GM20431 (cell line): ENCODE results near the gene PUM2.

ENCODE experiments used
- in situ Hi-C: fragments of 300-500 bp; cut with MseI, MboI; formaldehyde crosslinking; loops from one replicate; pipeline ENCODE4 v1.15.0; 2020; ENCODE audit warnings: low sequenced_read_pairs; ENCODE audit not compliant: unreplicated experiment

Gene PUM2

GRCh38 chr2:20220806-20221554 lies 129.7 kb downstream of the PUM2 start:
- in situ Hi-C loops = no loop called here

- in situ Hi-C loops = no loop called here
Measured at GRCh38 chr2:20219763-20220380, 130.8 kb downstream of the PUM2 start.

GRCh38 chr2:20218331-20219320 lies 132.0 kb downstream of the PUM2 start:
- in situ Hi-C loops = no loop called here

- in situ Hi-C loops = no loop called here
Measured at GRCh38 chr2:20217041-20217970, 133.3 kb downstream of the PUM2 start.

GRCh38 chr2:20216130-20217025 lies 134.3 kb downstream of the PUM2 start:
- in situ Hi-C loops = no loop called here

- in situ Hi-C loops = no loop called here
Measured at GRCh38 chr2:20215183-20216040, 135.2 kb downstream of the PUM2 start.

DNA sequence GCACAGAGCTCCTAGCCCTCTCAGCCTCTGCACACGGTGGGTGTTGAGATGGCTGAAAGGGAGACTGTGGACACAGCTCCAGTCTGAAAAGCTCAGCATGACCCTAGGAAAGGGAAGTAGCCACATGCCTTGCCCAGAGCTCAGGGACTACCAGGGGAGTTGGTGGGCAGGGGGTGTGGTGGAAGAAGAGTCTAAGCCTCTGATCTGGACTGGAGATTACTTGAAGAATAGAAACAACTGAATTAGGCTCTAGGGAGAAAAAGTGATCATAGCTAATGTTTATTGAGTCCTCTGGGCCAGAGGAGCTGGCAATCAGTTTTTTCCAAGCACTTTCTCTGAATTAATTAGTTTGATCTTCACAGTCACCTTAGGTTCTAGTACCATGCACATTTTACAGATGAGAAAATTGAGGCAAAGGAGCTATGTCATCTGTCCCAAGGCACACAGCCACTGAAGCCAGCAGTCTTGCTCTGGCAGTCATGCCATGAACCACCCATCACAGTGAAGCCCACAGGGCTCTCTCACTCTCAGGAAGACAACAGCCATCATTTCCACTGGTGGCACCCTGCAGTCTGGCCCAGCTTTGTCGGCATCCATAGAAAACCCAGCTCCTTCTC lies 136.0 kb downstream of the PUM2 start:
- in situ Hi-C loops = no loop called here

GRCh38 chr2:20213651-20214565 lies 136.7 kb downstream of the PUM2 start:
- in situ Hi-C loops = no loop called here

DNA sequence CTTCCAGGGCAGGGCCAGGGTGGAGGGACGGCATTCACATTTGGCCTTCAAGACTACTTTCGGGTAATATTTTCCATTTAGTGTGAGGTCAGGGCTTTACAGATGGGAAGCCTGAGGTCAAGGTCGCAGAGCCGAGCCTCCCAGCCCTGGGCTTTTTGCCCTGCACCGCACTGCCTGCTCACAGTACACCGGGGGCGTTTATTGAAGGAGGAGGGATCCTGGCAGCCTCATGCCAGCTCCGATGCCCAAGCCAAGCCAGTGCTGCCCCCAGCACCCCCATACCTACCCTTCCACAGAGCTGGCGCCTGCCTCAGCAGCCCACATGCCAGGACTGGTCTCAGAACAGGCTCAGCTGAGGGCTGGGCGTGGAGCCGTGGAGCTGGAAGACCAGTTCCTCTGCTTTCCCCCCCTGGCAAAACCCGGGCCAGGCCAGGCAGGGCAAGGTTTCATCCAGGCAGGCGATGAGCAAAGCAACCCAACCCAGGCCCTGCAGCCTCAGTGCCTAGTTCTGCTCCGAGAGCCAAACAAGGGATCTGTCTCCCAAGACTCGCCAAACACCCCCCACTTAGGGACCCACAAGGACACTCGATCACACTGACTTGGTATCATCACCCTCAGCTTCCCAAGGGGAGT lies 137.7 kb downstream of the PUM2 start:
- in situ Hi-C loops = no loop called here

- in situ Hi-C loops = no loop called here
Measured at GRCh38 chr2:20212459-20212870, 138.2 kb downstream of the PUM2 start.

- in situ Hi-C loops = no loop called here
Measured at GRCh38 chr2:20211860-20212458, 138.7 kb downstream of the PUM2 start.

DNA sequence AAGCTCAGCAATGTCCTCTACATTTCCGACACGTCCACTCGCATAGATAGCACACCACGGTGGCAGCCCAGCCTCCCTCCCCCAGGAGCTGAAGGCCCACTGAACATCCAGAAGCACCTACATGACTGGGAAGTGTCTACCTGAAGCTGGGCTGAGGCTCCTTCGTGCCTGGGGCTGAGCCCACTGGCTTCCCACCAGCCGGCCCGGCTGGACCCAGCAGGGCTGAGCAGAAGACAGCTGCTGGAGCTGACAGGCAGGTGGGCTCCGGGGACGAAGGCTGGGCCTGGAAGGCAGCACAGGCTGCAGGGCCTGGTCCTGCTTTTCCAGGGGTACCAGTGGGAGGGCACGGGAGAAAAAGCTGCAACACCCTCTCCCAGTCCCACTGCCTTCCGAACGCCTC lies 139.2 kb downstream of the PUM2 start:
- in situ Hi-C loops = no loop called here

- in situ Hi-C loops = no loop called here
Measured at GRCh38 chr2:20210462-20210861, 140.2 kb downstream of the PUM2 start.

DNA sequence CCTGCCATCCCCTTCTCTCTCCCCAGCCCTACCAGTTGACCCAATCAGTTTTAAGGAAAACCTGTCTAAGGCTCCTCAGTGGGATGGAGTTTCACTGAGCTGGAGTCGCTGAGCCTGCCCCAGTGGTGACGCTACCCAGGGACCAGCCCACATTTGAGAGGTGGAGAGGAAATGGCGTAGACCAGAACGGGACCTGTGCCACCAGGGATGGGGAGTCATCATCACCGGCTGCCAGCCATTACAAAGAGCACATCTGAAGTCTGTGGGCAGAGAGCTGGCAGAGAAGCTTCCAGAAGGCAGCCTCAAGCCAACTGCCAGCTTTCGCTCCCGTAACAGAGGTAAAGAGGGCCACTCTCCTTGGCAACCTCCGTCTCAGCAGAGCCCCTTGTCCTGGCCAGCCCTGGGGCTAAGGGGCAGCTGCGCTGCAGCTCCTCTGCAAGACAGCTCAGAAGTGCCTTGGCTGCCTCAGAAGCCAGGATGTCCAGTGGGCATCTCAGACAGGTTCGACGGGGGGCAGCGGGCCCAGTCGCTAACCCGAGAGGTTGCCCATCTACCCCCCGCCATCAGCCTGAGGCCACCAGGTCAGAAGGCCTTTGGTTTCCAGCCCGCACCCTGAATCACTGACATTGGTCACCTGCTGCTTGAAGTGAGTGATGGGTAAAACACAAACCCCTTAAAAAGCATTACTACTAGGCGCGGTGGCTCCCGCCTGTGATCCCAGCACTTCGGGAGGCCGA lies 141.1 kb downstream of the PUM2 start:
- in situ Hi-C loops = no loop called here

GRCh38 chr2:20208476-20208859 lies 142.2 kb downstream of the PUM2 start:
- in situ Hi-C loops = no loop called here
